Uterus (tissue), 4 donors: ENCODE measurements around the gene AMOTL1. TPM values are rescaled to one million over a fixed set of nuclear protein-coding genes. Genes with fewer than 3 reads are reported as not detected.

Experiments used
- DNase-seq, 2 donors: peaks; one replicate each; pipeline ENCODE4 v3.0.0-alpha.2; 2019 to 2020
- H3K27ac ChIP-seq, 2 donors: fragments of 200-600 bp; sonication (generic); 1 replicate in 1 of 2; 2 replicates in 1 of 2; pipeline ENCODE4 v1.5.1; 2016 to 2018
- H3K27me3 ChIP-seq, 2 donors: fragments of 200-600 bp; sonication (generic); one replicate each; pipeline ENCODE4 v1.5.1; 2018 to 2019; ENCODE audit warnings: control low read depth in 1 of 2
- H3K36me3 ChIP-seq, 2 donors: fragments of 200-600 bp; sonication (generic); one replicate each; pipeline ENCODE4 v1.5.1; 2019; ENCODE audit warnings: control low read depth in 1 of 2
- H3K4me1 ChIP-seq, 2 donors: fragments of 200-600 bp; sonication (generic); one replicate each; pipeline ENCODE4 v1.5.1; 2018 to 2019; ENCODE audit warnings: control low read depth in 1 of 2
- H3K4me3 ChIP-seq, 2 donors: fragments of 200-600 bp; sonication (generic); 1 replicate in 1 of 2; 2 replicates in 1 of 2; pipeline ENCODE4 v1.5.1; 2018 to 2019; ENCODE audit warnings: mild to moderate bottlenecking in 1 of 2
- H3K9me3 ChIP-seq, 2 donors: fragments of 200-600 bp; sonication (generic); one replicate each; pipeline ENCODE4 v1.5.1; 2019; ENCODE audit warnings: control low read depth in 1 of 2
- POLR2A ChIP-seq, 2 donors: fragments of 450-650 bp; IDR thresholded peaks; one replicate each; pipeline ENCODE4 v1.6.1; 2016; ENCODE audit warnings: antibody characterized with exemption in 2 of 2, mild to moderate bottlenecking in 1 of 2, moderate library complexity in 1 of 2
- intact Hi-C: fragments of 100-400 bp; cut with DNase I; formaldehyde crosslinking; loops from one replicate; pipeline ENCODE4 v1.15.1; 2023; ENCODE audit warnings: low total_unique reads
- total RNA-seq, 4 donors: library from RNA; depleted of rRNA in 3 of 4; stranded (reverse); fragments of >200 nt in 3 of 4; gene quantifications; one replicate each; pipeline versions ENCODE4 v1.1.0 to v1.2.4, GENCODE V29; 2014 to 2023
- TF ChIP-seq, protein P1 (sequence below), 4 experiments: fragments of 200-600 bp in 2 of 4; fragments of 450-650 bp in 2 of 4; sonication (generic) in 2 of 4; IDR thresholded peaks; one replicate each; pipeline ENCODE4 v1.5.1; 2016 to 2019; ENCODE audit warnings: antibody characterized with exemption in 4 of 4, mild to moderate bottlenecking in 2 of 4, moderate library complexity in 1 of 4
- donor health status: DM: yes; HTN: yes; CAD: no.

The AMOTL1 gene
- total RNA-seq, 4 donors from 2014 or later = 20.6 to 107 (median 41.5) TPM

GRCh38 chr11:94832604-94833235 is 64.6 kb downstream of the AMOTL1 start:
- intact Hi-C loops = no loop called here
- no peak overlapping the region for H3K4me3 ChIP-seq
- DNase-seq = no peak
- H3K9me3 ChIP-seq = no peaks in the 10 kb centered on the region
- H3K27ac ChIP-seq = no peak overlapping the region
- TF ChIP-seq, protein P1, sequence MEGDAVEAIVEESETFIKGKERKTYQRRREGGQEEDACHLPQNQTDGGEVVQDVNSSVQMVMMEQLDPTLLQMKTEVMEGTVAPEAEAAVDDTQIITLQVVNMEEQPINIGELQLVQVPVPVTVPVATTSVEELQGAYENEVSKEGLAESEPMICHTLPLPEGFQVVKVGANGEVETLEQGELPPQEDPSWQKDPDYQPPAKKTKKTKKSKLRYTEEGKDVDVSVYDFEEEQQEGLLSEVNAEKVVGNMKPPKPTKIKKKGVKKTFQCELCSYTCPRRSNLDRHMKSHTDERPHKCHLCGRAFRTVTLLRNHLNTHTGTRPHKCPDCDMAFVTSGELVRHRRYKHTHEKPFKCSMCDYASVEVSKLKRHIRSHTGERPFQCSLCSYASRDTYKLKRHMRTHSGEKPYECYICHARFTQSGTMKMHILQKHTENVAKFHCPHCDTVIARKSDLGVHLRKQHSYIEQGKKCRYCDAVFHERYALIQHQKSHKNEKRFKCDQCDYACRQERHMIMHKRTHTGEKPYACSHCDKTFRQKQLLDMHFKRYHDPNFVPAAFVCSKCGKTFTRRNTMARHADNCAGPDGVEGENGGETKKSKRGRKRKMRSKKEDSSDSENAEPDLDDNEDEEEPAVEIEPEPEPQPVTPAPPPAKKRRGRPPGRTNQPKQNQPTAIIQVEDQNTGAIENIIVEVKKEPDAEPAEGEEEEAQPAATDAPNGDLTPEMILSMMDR (IDR thresholded peaks at IDR 0.05) = no peak
- no peak for TF ChIP-seq POLR2A (IDR thresholded peaks at IDR 0.05)
- H3K36me3 ChIP-seq = no peaks in the 10 kb centered on the region
- H3K4me1 ChIP-seq = peaks cover 0 to 5% of the 10 kb centered on the region in 2 donors
- no peaks in the 10 kb centered on the region for H3K27me3 ChIP-seq

GRCh38 chr11:94834911-94835593 is 66.9 kb downstream of the AMOTL1 start:
- Histone ChIP-seq H3K4me1 (peaks cover 0 to 5% of the 10 kb centered on the region in 2 donors), H3K27me3 (no peaks in the 10 kb centered on the region), H3K36me3 (no peaks in the 10 kb centered on the region), H3K4me3 (no peak overlapping the region), H3K27ac (peak overlapping the region in 1 of 2 donors; percentile 35), H3K9me3 (no peaks in the 10 kb centered on the region)
- DNase-seq = no peak
- intact Hi-C loops = no loop called here
- no peak for TF ChIP-seq POLR2A (IDR thresholded peaks at IDR 0.05)
- TF ChIP-seq, protein P1 (IDR thresholded peaks at IDR 0.05) = no peak

- Histone ChIP-seq H3K4me1 (peaks cover 0 to 5% of the 10 kb centered on the region in 2 donors), H3K27me3 (no peaks in the 10 kb centered on the region), H3K27ac (no peak overlapping the region), H3K36me3 (no peaks in the 10 kb centered on the region), H3K4me3 (no peak overlapping the region), H3K9me3 (no peaks in the 10 kb centered on the region)
- DNase-seq = no peak
- TF ChIP-seq POLR2A (IDR thresholded peaks at IDR 0.05) = no peak
- TF ChIP-seq, protein P1 (IDR thresholded peaks at IDR 0.05) = no peak
- intact Hi-C loops = no loop called here
Measured at GRCh38 chr11:94835594-94835927, 67.4 kb downstream of the AMOTL1 start.

- Histone ChIP-seq H3K4me1 (peaks cover 0 to 5% of the 10 kb centered on the region in 2 donors), H3K27ac (no peak overlapping the region), H3K36me3 (no peaks in the 10 kb centered on the region), H3K9me3 (no peaks in the 10 kb centered on the region), H3K4me3 (no peak overlapping the region), H3K27me3 (no peaks in the 10 kb centered on the region)
- TF ChIP-seq POLR2A (IDR thresholded peaks at IDR 0.05) = no peak
- TF ChIP-seq, protein P1 (IDR thresholded peaks at IDR 0.05) = no peak
- no peak for DNase-seq
- intact Hi-C loops = no loop called here
Measured at GRCh38 chr11:94837317-94837716, 69.2 kb downstream of the AMOTL1 start.

GRCh38 chr11:94838027-94838731 is 70.0 kb downstream of the AMOTL1 start:
- TF ChIP-seq, protein P1 (IDR thresholded peaks at IDR 0.05) = no peak
- no peak for TF ChIP-seq POLR2A (IDR thresholded peaks at IDR 0.05)
- Histone ChIP-seq H3K36me3 (no peaks in the 10 kb centered on the region), H3K9me3 (no peaks in the 10 kb centered on the region), H3K27me3 (no peaks in the 10 kb centered on the region), H3K27ac (no peak overlapping the region), H3K4me3 (no peak overlapping the region), H3K4me1 (peaks cover 0 to 5% of the 10 kb centered on the region in 2 donors)
- intact Hi-C loops = no loop called here
- no peak for DNase-seq
